Lung (tissue), 12 donors: ENCODE results near the gene CACNA1C. TPM values are rescaled to one million over a fixed set of nuclear protein-coding genes. Genes with fewer than 3 reads are reported as not detected.
A peak's percentile ranks its signal among the peaks of the same experiment; 100 is the strongest.

Experiments
- ATAC-seq: fragments of 200-7000 bp; cut with Tn5 transposase; one replicate; pipeline ENCODE4 v1.9.1; 2020; ENCODE audit warnings: moderate number of reproducible peaks; ENCODE audit not compliant: insufficient read depth, low FRiP score
- DNase-seq, 3 donors: peaks; one replicate each; pipeline ENCODE4 v3.0.0-alpha.2; 2013 to 2017
- H3K27ac ChIP-seq, 2 donors: one replicate each; pipeline ENCODE4 v1.5.1; 2013; ENCODE audit warnings: mild to moderate bottlenecking in 2 of 2, moderate library complexity in 2 of 2, control low read depth in 1 of 2, inconsistent platforms in 1 of 2, low read depth in 1 of 2, low read length in 1 of 2
- H3K27me3 ChIP-seq, 3 donors: one replicate each; pipeline ENCODE4 v1.5.1; 2013; ENCODE audit warnings: low read length in 2 of 3; ENCODE audit not compliant: control insufficient read depth in 3 of 3, insufficient read depth in 3 of 3
- H3K36me3 ChIP-seq, 4 donors: one replicate each; pipeline ENCODE4 v1.5.1; 2013; ENCODE audit warnings: low read length in 4 of 4, mild to moderate bottlenecking in 1 of 4, moderate library complexity in 1 of 4; ENCODE audit not compliant: control insufficient read depth in 4 of 4, insufficient read depth in 4 of 4
- H3K4me1 ChIP-seq, 5 donors: one replicate each; pipeline ENCODE4 v1.5.1; 2013; ENCODE audit warnings: low read length in 5 of 5, mild to moderate bottlenecking in 2 of 5, moderate library complexity in 1 of 5; ENCODE audit not compliant: control insufficient read depth in 5 of 5, insufficient read depth in 5 of 5
- H3K4me3 ChIP-seq: one replicate; pipeline ENCODE4 v1.5.1; 2013; ENCODE audit warnings: mild to moderate bottlenecking, control low read depth, moderate library complexity
- H3K9ac ChIP-seq, 2 donors: one replicate each; pipeline ENCODE4 v1.5.1; 2013; ENCODE audit warnings: low read length in 2 of 2, control low read depth in 1 of 2; ENCODE audit not compliant: insufficient read depth in 1 of 2
- H3K9me3 ChIP-seq, 4 donors: one replicate each; pipeline ENCODE4 v1.5.1; 2013; ENCODE audit warnings: low read length in 3 of 4, mild to moderate bottlenecking in 1 of 4, moderate library complexity in 1 of 4; ENCODE audit not compliant: control insufficient read depth in 4 of 4, insufficient read depth in 3 of 4
- CTCF ChIP-seq: IDR thresholded peaks from 2 replicates; pipeline ENCODE4 v1.5.1; 2012; ENCODE audit warnings: mild to moderate bottlenecking; ENCODE audit errors: control extremely low read depth, extremely low read depth
- WGBS, 2 donors: extraction: QIAGEN DNeasy Blood & Tissue Kit; methylation state at CpG; one replicate each; pipeline ENCODE4 v1.1.7; 2013; 5-methylcytosine and 5-hydroxymethylcytosine counted together
- polyA plus RNA-seq, 2 donors: library from polyadenylated mRNA; stranded (reverse); fragments of 200-250 nt; gene quantifications; one replicate each; pipeline ENCODE4 v1.2.1, GENCODE V29; 2013
- total RNA-seq, 2 donors: library from RNA; depleted of rRNA in 1 of 2; stranded (reverse); fragments of >200 nt in 1 of 2; gene quantifications; one replicate each; pipeline ENCODE4 v1.2.1, GENCODE V29; 2014 to 2021
- donor health status: control.
- donor health status: control.
- donor health status: Bipolar disorder and iron deficiency.
- donor health status: healthy.
- donor health status: DM: yes; HTN: yes; CAD: no.

The CACNA1C gene
- total and polyA plus RNA-seq, 4 donors = 3.2 to 17.5 (median 7.5) TPM

GRCh38 chr12:2084553-2085296 is 31.9 kb downstream of the CACNA1C start:
- no peak overlapping the region for H3K9ac ChIP-seq
- DNase-seq = no peak

GRCh38 chr12:2092354-2092753 is 39.6 kb downstream of the CACNA1C start:
- DNase-seq = no peak
- Histone ChIP-seq H3K4me1 (peaks cover 0 to 9% (median 0%) of the 10 kb centered on the region in 5 donors), H3K9me3 (no peaks in the 10 kb centered on the region), H3K27ac (peak overlapping the region in 1 of 2 donors; percentile 84), H3K36me3 (no peaks in the 10 kb centered on the region), H3K4me3 (no peak overlapping the region), H3K9ac (no peak overlapping the region), H3K27me3 (no peaks in the 10 kb centered on the region)
- ATAC-seq = no peak
- WGBS, 2 donors = 84 to 90% methylated on average over 5 of the region's 5 CpGs
- no peak for TF ChIP-seq CTCF

More at GRCh38 chr12:2084553-2085296, 31.9 kb downstream of the CACNA1C start:
- ATAC-seq = peak; percentile 37
- Histone ChIP-seq H3K9me3 (peaks cover 0 to 2% (median under 1%) of the 10 kb centered on the region in 4 donors), H3K36me3 (no peaks in the 10 kb centered on the region), H3K27ac (peak overlapping the region in 1 of 2 donors; percentile 80), H3K4me1 (peaks cover 0 to 26% (median 0%) of the 10 kb centered on the region in 5 donors), H3K4me3 (no peak overlapping the region), H3K27me3 (no peaks in the 10 kb centered on the region)
- TF ChIP-seq CTCF = no peak
- 49 to 71% methylated on average over 4 of the region's 4 CpGs for WGBS, 2 donors

DNA sequence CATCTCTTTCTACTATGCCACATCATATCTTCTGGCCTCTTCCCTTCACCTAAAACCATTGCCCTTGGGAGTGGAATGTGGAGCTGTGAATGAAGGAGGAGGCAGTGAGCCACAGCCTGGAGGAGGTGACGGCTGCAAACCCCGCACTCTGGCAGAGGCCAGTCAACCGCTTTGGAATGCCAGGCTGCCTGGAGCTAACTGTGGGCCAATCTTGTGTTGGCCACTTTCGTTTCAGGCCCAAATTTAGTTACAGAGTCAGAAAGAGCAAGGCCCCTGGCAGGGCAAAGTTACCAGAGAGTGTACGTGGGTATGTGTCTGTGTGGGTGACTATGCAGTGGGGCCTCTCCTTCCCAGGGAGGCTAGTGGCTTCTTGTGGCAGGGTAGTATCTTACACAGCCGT is 40.1 kb downstream of the CACNA1C start:
- H3K36me3 ChIP-seq = no peaks in the 10 kb centered on the region
- H3K4me3 ChIP-seq = no peak overlapping the region
- H3K27me3 ChIP-seq = no peaks in the 10 kb centered on the region
- TF ChIP-seq CTCF = no peak
- WGBS, 2 donors = 84 to 95% methylated on average over 6 of the region's 6 CpGs
- no peaks in the 10 kb centered on the region for H3K9me3 ChIP-seq
- H3K9ac ChIP-seq = no peak overlapping the region
- H3K4me1 ChIP-seq = peaks cover 0 to 13% (median 0%) of the 10 kb centered on the region in 5 donors
- H3K27ac ChIP-seq = peak overlapping the region; percentile 28 to 84
- ATAC-seq (no peak), DNase-seq (no peak)
